Right ventricle myocardium superior (tissue), 1 donor: ENCODE results near the gene HEPHL1. TPM values are rescaled to one million over a fixed set of nuclear protein-coding genes. Genes with fewer than 3 reads are reported as not detected.
"Not testable (repeated sequence)": the region's sequence is repeated elsewhere in the genome, so short reads cannot be mapped to it uniquely, and the experiment has no call there.

Source experiments
- ATAC-seq: fragments of 200-7000 bp; cut with Tn5 transposase; one replicate; pipeline ENCODE4 v1.9.1; 2020; ENCODE audit warnings: mild to moderate bottlenecking; ENCODE audit not compliant: poor library complexity
- DNase-seq: peaks from one replicate; pipeline ENCODE4 v3.0.0-alpha.2; 2020
- intact Hi-C: fragments of 100-400 bp; cut with DNase I; formaldehyde crosslinking; loops from one replicate; pipeline ENCODE4 v1.11.2; 2022
- long read RNA-seq: library from polyadenylated mRNA; unstranded; transcript quantifications from one replicate; pipeline ENCODE4 v2.0.0, GENCODE V29; 2021
- total RNA-seq: library from RNA; stranded (reverse); fragmentation: NEBNext Ultra II Directional; extraction: Animal tissue kit (Norgen Biotek cat#: 25700); gene quantifications from one replicate; pipeline ENCODE4 v1.2.1, GENCODE V29; 2021
- donor health status: DM: no; HTN: yes; CAD: no; lungs with severe emphysema.

Gene HEPHL1
- not detected for total RNA-seq
- long read RNA-seq: 0 reads

- ATAC-seq (no peak), DNase-seq (no peak)
- intact Hi-C loops: no loop called here
These were observed at the start of gene HEPHL1 for GRCh38 chr11:94020777-94021481. TSS of gene HEPHL1 (plus strand) at chr11:94021354. CDS start at chr11:94021369, 15 bp downstream.

- no peak for ATAC-seq
- no peak for DNase-seq
- intact Hi-C loops: no loop called here
These were observed 48.4 kb upstream of the HEPHL1 start for GRCh38 chr11:93972790-93973189.

GRCh38 chr11:93973322-93974051 lies 47.7 kb upstream of the HEPHL1 start:
- intact Hi-C loops, DNase-seq, ATAC-seq: not testable (repeated sequence)

GRCh38 chr11:93974759-93975158 lies 46.4 kb upstream of the HEPHL1 start:
- ATAC-seq (no peak), DNase-seq (no peak)
- intact Hi-C loops: no loop called here

- DNase-seq, ATAC-seq, intact Hi-C loops: not testable (repeated sequence)
These were observed 44.4 kb upstream of the HEPHL1 start for GRCh38 chr11:93976577-93977254.

- ATAC-seq (no peak), DNase-seq (no peak)
- intact Hi-C loops: no loop called here
These were observed 37.5 kb upstream of the HEPHL1 start for GRCh38 chr11:93983542-93984195.

GRCh38 chr11:93984196-93984567 lies 37.0 kb upstream of the HEPHL1 start:
- no peak for DNase-seq
- intact Hi-C loops: no loop called here
- ATAC-seq: no peak

GRCh38 chr11:93984936-93985335 lies 36.2 kb upstream of the HEPHL1 start:
- DNase-seq (no peak), ATAC-seq (no peak)
- intact Hi-C loops: no loop called here

- no peak for DNase-seq
- ATAC-seq: no peak
- intact Hi-C loops: no loop called here
These were observed 34.4 kb upstream of the HEPHL1 start for GRCh38 chr11:93986716-93987115.

GRCh38 chr11:93988455-93988854 lies 32.7 kb upstream of the HEPHL1 start:
- intact Hi-C loops: no loop called here
- DNase-seq: no peak
- no peak for ATAC-seq

GRCh38 chr11:93988912-93989311 lies 32.2 kb upstream of the HEPHL1 start:
- intact Hi-C loops: no loop called here
- ATAC-seq: no peak
- DNase-seq: no peak

GRCh38 chr11:93993747-93994146 lies 27.4 kb upstream of the HEPHL1 start:
- no peak for ATAC-seq
- intact Hi-C loops: no loop called here
- no peak for DNase-seq

GRCh38 chr11:93997741-93998140 lies 23.4 kb upstream of the HEPHL1 start:
- no peak for ATAC-seq
- intact Hi-C loops: no loop called here
- DNase-seq: no peak

GRCh38 chr11:94000659-94001058 lies 20.5 kb upstream of the HEPHL1 start:
- intact Hi-C loops: no loop called here
- no peak for DNase-seq
- no peak for ATAC-seq

GRCh38 chr11:94002226-94002625 lies 18.9 kb upstream of the HEPHL1 start:
- intact Hi-C loops: no loop called here
- no peak for DNase-seq
- ATAC-seq: no peak

GRCh38 chr11:94007426-94007825 lies 13.7 kb upstream of the HEPHL1 start:
- intact Hi-C loops: no loop called here
- no peak for ATAC-seq
- no peak for DNase-seq

- DNase-seq (no peak), ATAC-seq (no peak)
- intact Hi-C loops: no loop called here
These were observed 13.2 kb upstream of the HEPHL1 start for GRCh38 chr11:94007906-94008305.

- DNase-seq (no peak), ATAC-seq (no peak)
- intact Hi-C loops: no loop called here
These were observed 11.0 kb upstream of the HEPHL1 start for GRCh38 chr11:94010136-94010535.

- DNase-seq (no peak), ATAC-seq (no peak)
- intact Hi-C loops: no loop called here
These were observed 9.7 kb upstream of the HEPHL1 start for GRCh38 chr11:94011478-94011877.
